Measurements from ENCODE around the gene ASXL2.
"Not testable (repeated sequence)": the region's sequence is repeated elsewhere in the genome, so short reads cannot be mapped to it uniquely, and the experiment has no call there.

Gene ASXL2

DNA sequence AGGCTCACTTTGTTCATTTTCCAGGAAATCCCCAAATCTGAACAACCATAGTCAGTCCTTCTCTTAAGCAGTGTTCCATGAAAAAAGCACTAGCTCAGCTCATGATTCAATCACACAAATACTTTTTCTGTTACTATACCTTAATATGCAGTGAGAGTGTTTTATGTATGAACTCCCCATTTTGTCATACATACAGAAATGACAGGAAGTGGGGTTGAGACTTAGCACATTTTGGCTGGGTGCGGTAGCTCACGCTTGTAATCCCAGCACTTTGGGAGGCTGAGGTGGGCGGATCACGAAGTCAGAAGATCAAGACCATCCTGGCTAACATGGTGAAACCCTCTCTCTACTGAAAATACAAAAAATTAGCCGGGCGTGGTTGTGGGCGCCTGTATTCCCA, 149.7 kb downstream of the ASXL2 start:
- no peak for DNase-seq

DNA sequence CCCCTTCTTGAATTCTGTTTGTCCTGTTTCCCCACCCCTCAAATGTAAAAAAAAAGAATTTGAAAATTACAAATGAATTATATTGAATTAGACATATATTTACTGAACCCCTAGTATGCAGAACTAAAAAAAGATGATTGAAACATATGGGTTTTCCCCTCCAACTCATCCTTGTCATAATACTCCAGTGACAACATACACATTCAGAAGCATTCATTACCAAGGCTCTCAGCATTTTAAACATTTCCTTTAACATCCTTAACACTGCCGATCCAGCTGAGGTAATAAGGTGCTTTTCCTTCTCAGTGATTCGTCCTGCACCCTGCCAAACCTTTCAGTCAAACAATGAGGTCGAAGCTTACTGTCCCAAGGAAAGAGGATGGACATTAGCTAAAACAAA, 151.8 kb downstream of the ASXL2 start:
- no peak for DNase-seq

DNA sequence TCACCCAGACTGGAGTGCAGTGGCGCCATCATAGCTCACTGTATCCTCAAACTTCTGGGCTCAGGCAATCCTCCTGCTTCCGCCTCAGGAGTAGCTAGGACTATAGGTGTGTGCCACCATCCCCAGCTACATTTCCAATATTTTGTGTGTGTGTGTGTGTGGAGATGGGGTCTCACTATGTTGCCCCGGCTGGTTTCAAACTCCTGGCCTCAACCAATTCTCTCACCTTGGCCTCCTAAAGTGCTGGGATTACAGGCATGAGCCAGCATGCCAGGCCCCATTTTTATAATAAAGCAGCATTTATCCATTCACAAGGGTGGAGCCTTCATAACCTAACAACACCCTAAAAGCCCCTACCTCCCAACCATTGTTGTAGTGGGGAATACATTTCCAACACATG, 152.4 kb downstream of the ASXL2 start:
- DNase-seq, result no peak

DNA sequence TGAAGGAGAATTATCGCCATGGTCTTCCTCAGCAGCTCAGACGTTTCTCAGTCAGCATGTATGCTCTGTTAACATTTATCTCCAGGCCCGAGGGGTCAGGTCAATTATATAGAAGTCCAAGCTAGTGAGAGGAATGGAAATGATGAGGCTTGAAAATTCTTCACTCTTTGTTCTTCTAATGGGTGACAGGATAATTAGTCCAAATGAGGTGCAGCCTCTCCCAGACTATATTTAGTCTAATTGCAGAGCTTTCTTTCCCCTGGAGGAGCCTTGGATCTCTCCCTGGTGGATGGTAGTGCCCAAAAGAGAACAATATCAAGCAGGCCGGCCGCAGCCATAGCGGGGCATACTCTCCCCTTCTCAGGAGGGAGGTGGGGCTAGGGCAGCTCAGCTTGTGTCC, 153.5 kb downstream of the ASXL2 start:
- DNase-seq, result no peak

DNA sequence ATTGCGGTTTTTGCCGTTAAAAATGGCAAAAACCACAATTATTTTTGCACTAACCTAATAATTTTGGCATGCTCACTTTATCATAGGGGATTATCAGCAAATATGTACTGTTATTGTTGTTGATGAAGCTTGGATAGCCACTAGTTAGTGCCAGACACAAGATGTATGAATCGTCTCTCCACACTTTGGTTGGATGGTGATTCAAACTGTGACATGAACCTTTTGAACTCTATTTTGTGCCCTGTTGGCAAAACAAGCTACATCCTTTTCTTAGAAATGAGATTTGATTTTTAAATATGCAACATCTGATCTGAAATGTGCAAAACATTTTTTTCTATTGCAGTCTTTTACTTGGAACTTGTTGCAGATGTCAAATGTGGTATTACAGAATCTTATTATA, 156.1 kb downstream of the ASXL2 start:
- no peak for DNase-seq

DNA sequence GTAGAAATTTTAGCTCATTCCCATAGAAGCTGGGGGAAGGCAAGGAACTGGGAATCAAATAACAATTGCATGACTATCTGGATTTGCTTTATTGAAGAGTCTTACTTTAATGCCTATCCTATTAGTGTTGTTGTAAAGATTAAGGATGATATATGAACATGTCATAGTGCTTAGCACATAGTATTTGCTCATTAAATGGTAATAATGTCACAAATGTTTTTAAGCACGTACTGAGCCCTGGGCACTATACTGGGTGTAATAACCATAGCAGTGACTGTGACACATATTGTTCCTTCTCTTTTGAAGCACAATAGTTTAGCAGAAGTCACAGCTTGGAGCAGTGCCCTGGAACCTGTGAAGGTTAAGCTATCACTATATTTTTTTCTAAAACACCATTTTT, 157.7 kb downstream of the ASXL2 start:
- no peak for DNase-seq

DNA sequence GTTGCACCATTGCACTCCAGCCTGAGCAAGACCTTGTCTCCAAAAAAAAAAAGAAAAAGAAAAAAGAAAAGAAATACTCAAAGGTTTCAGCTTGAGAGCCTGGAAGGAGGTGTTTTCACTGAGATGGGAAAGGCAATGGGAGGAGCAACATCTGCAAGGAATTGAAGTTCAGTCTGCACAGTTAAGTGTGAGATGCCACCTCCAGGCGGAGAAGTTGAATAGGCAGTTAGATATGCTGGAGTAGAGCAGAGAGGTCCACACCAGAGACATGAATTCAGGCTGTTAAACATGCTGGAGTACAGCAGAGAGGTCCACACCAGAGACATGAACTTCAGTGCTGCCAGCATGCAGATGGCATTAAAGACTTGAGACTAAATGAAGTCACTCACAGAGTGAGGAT, 163.5 kb downstream of the ASXL2 start:
- no peak for DNase-seq

DNA sequence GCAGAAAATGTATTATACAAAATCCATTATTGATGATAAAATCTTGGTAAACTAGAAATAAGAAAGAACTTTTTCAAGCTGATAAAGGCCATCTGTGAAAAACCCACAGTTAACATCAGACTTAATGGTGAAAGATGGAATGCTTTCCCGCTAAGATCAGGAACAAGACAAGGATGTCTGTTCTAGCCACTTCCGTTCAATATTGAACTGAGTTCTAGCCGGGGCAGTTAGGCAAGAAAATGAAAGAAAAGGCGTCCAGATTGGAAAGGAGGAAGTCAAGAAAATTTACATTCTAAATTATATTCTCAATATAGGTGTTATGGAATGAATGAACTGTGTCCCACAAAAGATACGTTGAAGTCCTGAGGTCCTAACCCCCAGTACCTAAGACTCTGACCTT, 165.8 kb downstream of the ASXL2 start:
- DNase-seq, result no peak

DNA sequence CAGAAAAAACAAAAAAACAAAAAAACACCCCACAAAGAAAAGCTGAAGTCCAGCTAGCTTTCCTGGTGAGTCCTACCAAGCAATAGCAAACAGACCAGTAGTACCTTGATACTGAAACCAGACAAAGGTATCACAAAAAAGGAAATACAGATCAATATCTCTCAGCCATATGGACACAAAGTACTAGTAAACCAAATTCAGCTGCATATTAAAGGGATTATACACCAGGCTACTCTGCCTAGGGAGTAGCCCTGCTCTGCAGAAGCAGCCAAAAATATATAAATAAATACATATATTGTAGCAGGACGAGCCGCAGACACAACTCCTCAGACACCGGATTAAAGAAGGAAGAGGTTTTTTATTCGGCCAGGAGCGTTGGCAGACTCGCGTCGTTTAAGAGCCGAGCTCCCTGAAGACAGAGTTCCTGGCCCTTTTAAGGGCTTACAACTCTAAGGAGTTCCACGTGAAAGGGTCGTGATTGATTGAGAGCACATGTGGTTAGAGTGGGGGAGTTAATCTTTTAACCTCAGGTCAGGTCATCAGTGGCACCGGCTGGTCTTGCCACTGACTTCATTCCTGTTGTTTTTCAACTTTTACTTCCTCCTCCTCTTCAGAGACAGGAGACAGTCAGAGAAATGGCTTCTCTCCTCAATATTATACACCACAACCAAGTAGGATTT, 166.5 kb downstream of the ASXL2 start:
- peak; percentile 5 for DNase-seq

DNA sequence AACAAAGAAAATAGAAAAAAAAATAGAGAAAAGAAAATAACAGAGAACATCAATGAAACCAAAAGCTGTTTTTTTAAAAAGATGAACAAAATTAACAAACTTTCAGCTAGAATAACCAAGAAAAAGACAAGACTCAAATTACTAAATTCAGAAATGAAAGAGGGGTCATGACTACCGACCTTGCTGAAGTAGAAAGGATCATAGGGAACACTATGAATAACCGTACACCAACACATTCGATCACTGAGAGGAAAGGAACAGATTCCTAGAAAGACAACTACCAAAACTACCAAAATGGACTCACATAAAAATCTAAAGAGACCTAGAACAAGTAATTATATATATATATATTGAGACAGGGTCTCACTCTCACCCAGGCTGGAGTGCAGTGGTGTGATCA, 167.5 kb downstream of the ASXL2 start:
- no peak for DNase-seq

- DNase-seq, result no peak
Measured at GRCh38 chr2:25709349-25709748, 168.9 kb downstream of the ASXL2 start.

GRCh38 chr2:25707927-25708590, 170.2 kb downstream of the ASXL2 start:
- DNase-seq, result no peak

GRCh38 chr2:25705575-25705974, 172.7 kb downstream of the ASXL2 start:
- DNase-seq, result not testable (repeated sequence)

DNA sequence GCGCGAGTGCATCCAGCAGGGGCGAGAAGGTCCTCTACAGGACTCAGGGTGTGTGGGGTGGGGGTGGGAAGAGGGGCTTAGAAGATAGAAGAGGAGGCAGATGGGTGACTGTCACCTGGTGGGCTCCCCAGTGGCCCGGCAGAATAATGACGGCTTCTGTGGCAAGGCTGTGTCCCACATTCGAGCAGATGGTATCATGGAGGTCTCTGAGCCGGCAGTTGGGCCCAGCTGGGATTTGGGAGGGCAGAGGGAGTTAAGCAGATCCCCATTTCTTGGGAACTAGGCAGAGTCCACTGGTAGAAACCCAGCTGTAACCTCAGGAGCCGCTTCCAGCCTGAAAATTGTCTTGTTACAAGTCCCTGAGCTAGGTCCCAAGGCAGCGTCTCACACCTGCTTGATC, 176.5 kb downstream of the ASXL2 start:
- no peak for DNase-seq

DNA sequence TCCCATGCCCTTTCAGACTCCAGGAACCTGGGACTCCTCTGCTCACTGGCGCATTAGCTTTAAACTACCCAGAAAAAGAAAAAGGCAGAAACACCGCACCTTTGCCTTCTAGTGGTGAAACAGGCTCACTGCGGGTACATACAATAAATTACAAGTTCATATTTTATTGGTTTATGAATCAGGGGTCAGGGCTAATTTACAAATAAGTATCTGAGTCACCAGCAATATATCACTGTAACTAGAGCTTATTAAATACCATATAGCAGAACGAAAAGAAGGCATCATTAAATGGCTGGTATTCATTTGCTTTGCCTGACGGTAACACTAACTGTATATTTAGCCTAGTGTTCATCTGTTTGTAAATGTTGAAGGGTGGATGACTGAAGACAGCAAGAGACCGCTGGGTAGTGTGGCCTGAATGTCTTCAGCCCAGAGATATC, 178.0 kb downstream of the ASXL2 start:
- DNase-seq, result peak; percentile 15

DNA sequence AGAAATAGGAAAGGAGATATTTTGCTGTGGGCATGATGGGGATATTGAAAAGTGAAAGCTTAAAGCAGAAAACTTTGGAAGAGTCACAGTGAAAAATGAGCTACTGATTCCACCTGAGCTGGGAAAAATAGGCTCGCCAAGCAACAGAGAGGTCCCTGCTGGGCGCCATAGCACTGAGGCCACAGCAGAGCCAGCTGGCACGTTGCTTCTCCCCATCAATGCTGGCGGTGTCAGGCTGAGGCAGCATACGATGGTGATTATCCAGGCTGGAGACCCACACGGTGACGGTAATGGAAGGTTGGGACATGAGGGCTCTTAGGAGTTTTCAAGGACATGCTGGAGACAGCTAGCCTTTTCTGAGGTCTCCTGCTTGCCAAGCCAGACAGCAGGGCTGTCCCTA, 179.1 kb downstream of the ASXL2 start:
- DNase-seq, result no peak

DNA sequence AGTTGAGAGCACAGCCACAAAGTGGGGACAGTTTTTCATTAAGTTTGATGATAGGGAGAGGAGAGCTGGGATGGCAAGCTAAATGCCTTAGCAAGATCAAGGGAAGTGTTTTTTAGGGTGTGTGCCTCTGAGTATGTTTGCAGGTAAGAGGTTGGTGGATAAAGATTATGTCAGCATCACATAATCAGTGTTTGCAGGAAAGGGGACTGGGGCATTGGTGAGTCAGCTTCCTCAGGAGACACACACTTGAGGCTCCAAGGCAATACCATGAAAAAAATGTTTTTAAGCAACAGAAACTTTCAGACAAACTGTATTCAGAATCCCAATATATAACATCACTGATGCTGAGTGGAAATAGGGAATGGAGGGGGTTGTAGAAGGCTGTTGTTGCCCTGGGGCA, 179.5 kb downstream of the ASXL2 start:
- DNase-seq, result no peak

DNA sequence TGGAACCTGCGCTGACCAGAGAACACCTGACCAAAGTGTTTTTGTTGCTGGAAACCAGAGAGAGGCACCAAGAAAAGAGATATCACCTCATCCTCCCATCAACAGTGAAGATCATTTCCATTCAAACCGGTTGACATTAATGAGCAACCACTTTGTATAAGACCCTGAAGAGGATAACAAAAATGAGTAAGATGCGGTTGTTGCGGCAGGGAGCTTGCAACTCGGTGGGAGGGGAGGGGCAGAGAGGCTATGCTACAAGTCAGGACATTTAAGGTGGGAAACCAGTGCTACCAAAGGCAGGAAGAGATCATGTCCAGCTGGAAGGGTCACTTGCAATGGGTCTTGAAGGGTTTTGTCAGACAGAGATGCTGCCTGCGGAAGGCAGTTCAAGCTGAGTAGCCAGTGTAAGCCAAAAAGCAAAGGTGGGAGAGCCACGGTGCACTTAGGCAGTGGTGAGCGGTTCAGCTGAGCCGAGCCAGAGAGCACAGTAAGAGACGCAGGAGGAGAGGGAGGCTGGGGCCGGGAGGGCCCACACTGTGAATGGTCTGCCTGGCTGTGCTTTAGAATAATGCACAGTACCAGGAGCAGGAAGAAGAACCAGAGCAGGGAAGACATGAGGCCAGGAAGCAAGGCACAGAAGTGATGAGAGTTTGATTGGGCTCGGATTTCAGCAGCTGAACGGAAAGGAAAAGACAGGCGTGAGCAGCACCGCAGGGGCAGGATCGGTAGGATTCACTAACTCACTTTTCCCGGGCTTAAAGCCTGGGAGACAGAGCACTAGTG, 180.5 kb downstream of the ASXL2 start:
- peak; percentile 21 for DNase-seq

- no peak for DNase-seq
Measured at GRCh38 chr2:25692737-25693445, 185.4 kb downstream of the ASXL2 start.

GRCh38 chr2:25692143-25692542, 186.1 kb downstream of the ASXL2 start:
- no peak for DNase-seq

DNA sequence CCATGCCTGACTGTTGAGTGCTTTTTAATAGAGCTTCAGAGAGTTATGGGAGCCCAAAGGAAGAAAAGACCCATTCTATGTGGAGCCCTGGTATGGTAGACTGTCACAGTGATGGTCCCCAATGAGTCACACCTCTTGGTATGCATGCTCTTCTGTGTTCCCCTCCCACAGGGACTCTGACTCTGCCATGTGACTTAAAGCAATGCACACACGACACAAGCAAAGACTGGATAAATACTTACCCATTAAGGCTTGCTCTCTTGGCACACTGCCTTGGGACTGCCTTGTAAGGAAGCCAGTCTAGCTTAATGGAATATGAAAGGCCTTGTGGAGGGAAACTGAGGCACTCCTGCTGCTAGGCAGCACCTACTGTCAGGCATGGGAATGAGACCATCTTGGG, 188.2 kb downstream of the ASXL2 start:
- DNase-seq, result no peak

- DNase-seq, result no peak
Measured at GRCh38 chr2:25688236-25688635, 190.1 kb downstream of the ASXL2 start.

DNA sequence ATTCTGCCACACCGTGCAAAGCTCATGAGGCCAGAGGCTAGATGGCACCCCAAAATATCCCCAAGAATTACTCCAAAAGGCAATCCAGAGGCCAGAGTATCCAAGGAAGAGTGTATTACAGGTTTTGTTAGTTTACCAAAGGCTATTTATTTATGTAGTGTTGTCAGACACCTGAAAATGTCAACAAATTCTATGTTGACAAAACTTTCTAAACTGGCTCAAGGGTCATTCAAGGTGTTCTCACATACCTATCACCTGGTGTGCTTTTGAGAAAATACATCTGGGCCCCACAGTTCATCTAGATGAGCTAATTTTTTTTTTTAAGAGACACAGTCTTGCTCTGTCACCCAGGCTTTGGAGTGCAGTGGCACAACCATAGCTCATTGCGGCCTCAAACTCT, 192.5 kb downstream of the ASXL2 start:
- no peak for DNase-seq
